Transverse colon (tissue), 4 donors: ENCODE measurements around the gene MX2. TPM values are rescaled to one million over a fixed set of nuclear protein-coding genes. Genes with fewer than 3 reads are reported as not detected.

Source experiments
- DNase-seq: peaks from one replicate; pipeline ENCODE4 v3.0.0-alpha.2; 2019
- H3K27ac ChIP-seq, 4 donors: fragments of 200-600 bp; sonication (generic); 2 replicates each; pipeline ENCODE4 v1.5.1; 2016 to 2018; ENCODE audit warnings: inconsistent platforms in 4 of 4
- H3K27me3 ChIP-seq: fragments of 200-600 bp; sonication (generic); 2 replicates; pipeline ENCODE4 v1.5.1; 2017; ENCODE audit warnings: inconsistent platforms
- H3K36me3 ChIP-seq, 4 donors: fragments of 200-600 bp; sonication (generic); 2 replicates each; pipeline ENCODE4 v1.5.1; 2017 to 2019; ENCODE audit warnings: inconsistent platforms in 4 of 4
- H3K4me1 ChIP-seq, 4 donors: fragments of 200-600 bp; sonication (generic); 2 replicates each; pipeline ENCODE4 v1.5.1; 2017 to 2020; ENCODE audit warnings: inconsistent platforms in 4 of 4
- H3K4me3 ChIP-seq, 4 donors: fragments of 200-600 bp; sonication (generic); 1 replicate in 1 of 4; 2 replicates in 3 of 4; pipeline versions ENCODE4 v1.5.1 to v1.6.1; 2017 to 2019; ENCODE audit warnings: inconsistent platforms in 4 of 4
- H3K9me3 ChIP-seq, 2 donors: fragments of 200-600 bp; sonication (generic); 2 replicates each; pipeline ENCODE4 v1.5.1; 2017 to 2019; ENCODE audit warnings: inconsistent platforms in 2 of 2
- EP300 ChIP-seq: sonication (generic); formaldehyde crosslinking; IDR thresholded peaks from one replicate; pipeline ENCODE4 v1.6.1; 2017; ENCODE audit warnings: antibody characterized with exemption, low read depth
- POLR2A ChIP-seq: fragments of 450-650 bp; IDR thresholded peaks from one replicate; pipeline ENCODE4 v1.6.1; 2016; ENCODE audit warnings: antibody characterized with exemption, mild to moderate bottlenecking, moderate library complexity
- POLR2AphosphoS5 ChIP-seq, 3 donors: sonication (generic); formaldehyde crosslinking; IDR thresholded peaks; one replicate each; pipeline ENCODE4 v1.6.1; 2016; ENCODE audit warnings: antibody characterized with exemption in 3 of 3
- WGBS, 2 donors: methylation state at CpG; one replicate each; pipeline ENCODE4 v1.1.5; 2018; ENCODE audit warnings: low coverage in 1 of 2; 5-methylcytosine and 5-hydroxymethylcytosine counted together
- in situ Hi-C, 4 donors: fragments of 200-750 bp; cut with MboI; loops; one replicate each; pipeline versions ENCODE4 v1.15.0 to v1.15.1; 2017; ENCODE audit warnings: low sequenced_read_pairs in 3 of 4, low pct_ligation_motif_present in 1 of 4, low pct_unique_long_range_greater_than_20kb in 1 of 4
- intact Hi-C: fragments of 100-400 bp; cut with DNase I; formaldehyde crosslinking; loops from one replicate; pipeline ENCODE4 v1.15.1; 2023; ENCODE audit warnings: low total_unique reads
- total RNA-seq, 4 donors: library from RNA; depleted of rRNA; stranded (reverse); fragments of >200 nt; gene quantifications; one replicate each; pipeline ENCODE4 v1.1.0, GENCODE V29; 2016
- TF ChIP-seq, protein P1 (sequence below), 5 experiments: fragments of 200-600 bp in 3 of 5; fragments of 450-650 bp in 2 of 5; sonication (generic) in 3 of 5; IDR thresholded peaks; 1 replicate in 2 of 5; 2 replicates in 3 of 5; pipeline ENCODE4 v1.5.1; 2016 to 2017; ENCODE audit warnings: antibody characterized with exemption in 5 of 5, inconsistent platforms in 3 of 5, mild to moderate bottlenecking in 2 of 5, moderate library complexity in 1 of 5

MX2 gene
- total RNA-seq, 4 donors from 2014 or later, result 3.4 to 16.9 (median 4.1) TPM

DNA sequence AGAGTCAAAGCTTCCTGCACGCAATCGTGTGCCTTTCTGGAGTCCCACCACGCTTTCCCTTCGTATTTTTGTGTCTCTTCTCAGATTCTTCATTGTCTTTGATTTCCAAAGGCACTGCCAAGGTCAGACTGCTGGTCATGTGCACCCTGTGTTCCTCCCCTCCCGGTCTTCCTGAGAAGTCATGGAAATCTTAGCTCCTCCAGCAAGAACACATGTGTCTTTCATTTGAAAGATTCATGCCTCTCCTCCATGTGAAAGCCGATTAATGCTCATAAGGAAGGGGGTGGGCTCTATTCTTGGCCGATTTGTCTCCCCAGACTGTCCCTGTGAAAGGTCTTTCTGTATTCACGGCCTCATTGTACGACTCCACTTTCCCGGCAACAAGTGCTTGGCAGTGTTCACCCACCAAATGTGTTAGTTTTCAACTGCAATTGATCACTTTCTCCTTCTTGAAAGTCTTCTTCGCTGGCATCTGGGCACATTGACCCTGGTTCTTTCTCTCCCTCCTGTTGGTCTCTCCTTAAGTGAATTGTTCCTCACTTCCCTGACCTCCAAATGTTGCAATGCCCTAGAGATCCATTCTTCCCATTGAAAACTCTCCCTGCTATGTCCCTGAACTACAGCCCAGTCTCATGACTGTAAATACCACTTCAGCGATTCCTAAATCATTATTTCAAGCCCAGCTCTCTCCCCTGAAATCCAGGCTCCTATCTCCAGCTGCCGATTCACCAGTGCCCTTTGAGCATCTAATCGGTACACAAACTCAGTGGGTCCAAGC lies 25.4 kb downstream of the MX2 start:
- in situ Hi-C loops (no loop called here), intact Hi-C loops (no loop called here)
- WGBS, 2 donors, result 93 to 97% methylated on average over 10 to 14 of the region's 14 CpGs
- no peak overlapping the region for H3K4me3 ChIP-seq
- TF ChIP-seq, protein P1, sequence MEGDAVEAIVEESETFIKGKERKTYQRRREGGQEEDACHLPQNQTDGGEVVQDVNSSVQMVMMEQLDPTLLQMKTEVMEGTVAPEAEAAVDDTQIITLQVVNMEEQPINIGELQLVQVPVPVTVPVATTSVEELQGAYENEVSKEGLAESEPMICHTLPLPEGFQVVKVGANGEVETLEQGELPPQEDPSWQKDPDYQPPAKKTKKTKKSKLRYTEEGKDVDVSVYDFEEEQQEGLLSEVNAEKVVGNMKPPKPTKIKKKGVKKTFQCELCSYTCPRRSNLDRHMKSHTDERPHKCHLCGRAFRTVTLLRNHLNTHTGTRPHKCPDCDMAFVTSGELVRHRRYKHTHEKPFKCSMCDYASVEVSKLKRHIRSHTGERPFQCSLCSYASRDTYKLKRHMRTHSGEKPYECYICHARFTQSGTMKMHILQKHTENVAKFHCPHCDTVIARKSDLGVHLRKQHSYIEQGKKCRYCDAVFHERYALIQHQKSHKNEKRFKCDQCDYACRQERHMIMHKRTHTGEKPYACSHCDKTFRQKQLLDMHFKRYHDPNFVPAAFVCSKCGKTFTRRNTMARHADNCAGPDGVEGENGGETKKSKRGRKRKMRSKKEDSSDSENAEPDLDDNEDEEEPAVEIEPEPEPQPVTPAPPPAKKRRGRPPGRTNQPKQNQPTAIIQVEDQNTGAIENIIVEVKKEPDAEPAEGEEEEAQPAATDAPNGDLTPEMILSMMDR (IDR thresholded peaks at IDR 0.05), result no peak
- DNase-seq, result no peak
- H3K36me3 ChIP-seq, result no peaks in the 10 kb centered on the region
- peak overlapping the region in 1 of 4 donors; percentile 5 for H3K27ac ChIP-seq
- H3K4me1 ChIP-seq, result no peaks in the 10 kb centered on the region
- H3K27me3 ChIP-seq, result no peaks in the 10 kb centered on the region
- H3K9me3 ChIP-seq, result no peaks in the 10 kb centered on the region

DNA sequence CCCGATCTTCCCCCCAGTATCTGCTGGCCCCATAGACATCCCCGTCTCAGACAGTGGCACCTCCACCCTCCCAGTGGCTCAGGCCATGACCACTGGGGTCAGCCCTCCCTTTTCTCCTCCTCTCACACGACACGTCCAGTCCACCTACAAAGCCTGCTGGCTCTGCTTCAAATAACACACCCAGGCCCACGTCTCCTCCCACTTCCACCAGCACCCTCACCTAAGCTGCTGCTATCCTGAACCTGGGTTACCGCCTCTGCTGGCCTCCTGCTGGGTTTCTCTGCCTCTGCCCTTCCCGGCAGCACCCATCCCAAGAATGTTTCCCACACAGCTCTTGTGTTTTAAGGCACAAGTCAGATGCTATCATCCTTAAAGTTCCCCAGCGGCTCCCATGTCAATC lies 26.0 kb downstream of the MX2 start:
- no peaks in the 10 kb centered on the region for H3K36me3 ChIP-seq
- no peak for TF ChIP-seq POLR2AphosphoS5 (IDR thresholded peaks at IDR 0.05)
- 88 to 91% methylated on average over 2 to 8 of the region's 8 CpGs for WGBS, 2 donors
- peak overlapping the region in 1 of 4 donors; percentile 5 for H3K27ac ChIP-seq
- no peak overlapping the region for H3K4me3 ChIP-seq
- no peaks in the 10 kb centered on the region for H3K27me3 ChIP-seq
- no peaks in the 10 kb centered on the region for H3K4me1 ChIP-seq
- DNase-seq, result no peak
- H3K9me3 ChIP-seq, result no peaks in the 10 kb centered on the region
- intact Hi-C loops, result no loop called here
- in situ Hi-C loops, result no loop called here

DNA sequence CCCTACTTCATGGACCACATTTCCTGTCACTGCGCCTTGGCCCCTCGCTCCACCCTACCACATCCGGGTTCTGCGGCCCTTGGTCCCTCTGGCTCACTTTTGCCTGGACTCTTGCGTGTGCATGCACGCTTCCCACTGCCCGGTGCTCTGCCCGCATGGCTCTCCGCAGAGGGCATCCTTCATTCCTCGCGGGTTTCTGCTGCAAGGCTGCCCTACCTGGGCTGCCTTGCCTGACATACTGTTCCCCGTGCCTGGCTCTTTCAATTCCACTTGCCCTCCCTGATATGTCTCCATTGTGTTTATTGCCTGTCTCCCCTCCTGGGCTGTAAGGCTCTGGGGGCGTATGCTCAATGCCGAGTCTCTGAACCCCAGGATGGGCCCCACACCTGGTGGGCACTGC lies 26.4 kb downstream of the MX2 start:
- H3K27ac ChIP-seq, result no peak overlapping the region
- intact Hi-C loops, result no loop called here
- H3K36me3 ChIP-seq, result no peaks in the 10 kb centered on the region
- in situ Hi-C loops, result no loop called here
- H3K27me3 ChIP-seq, result no peaks in the 10 kb centered on the region
- H3K4me1 ChIP-seq, result no peaks in the 10 kb centered on the region
- TF ChIP-seq, protein P1 (IDR thresholded peaks at IDR 0.05), result no peak
- TF ChIP-seq POLR2AphosphoS5 (IDR thresholded peaks at IDR 0.05), result no peak
- no peak for DNase-seq
- no peak overlapping the region for H3K4me3 ChIP-seq
- 97% methylated on average over 14 of the region's 14 CpGs; no CpG with 5 or more reads in 1 of the 2 donors for WGBS, 2 donors
- no peaks in the 10 kb centered on the region for H3K9me3 ChIP-seq

DNA sequence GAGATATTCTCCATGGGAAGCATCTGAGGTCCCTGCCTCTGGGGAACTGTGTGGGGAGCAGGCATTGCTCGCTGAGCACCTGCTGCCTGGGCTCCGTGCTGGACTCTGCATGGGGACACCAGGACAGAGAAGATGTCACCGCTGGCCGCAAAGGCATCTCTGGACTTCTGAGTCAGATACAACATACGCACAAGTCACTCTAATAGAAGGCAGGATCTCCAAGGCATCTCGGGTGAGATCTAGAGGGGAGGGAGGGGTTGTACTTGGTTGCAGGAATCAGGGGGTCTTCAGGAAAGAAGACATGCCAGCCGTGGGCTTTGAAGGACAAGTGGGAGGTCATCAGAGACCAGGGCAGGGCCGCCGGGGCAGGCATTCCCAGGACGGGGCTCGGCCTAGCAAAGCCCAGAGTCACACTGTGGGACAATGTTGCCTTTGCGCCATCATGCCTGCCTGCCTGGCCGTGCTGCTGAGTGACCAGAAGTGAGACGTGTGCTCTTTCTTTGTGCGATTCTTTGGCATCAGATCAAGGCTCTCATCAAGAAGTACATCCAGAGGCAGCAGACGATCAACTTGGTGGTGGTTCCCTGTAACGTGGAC lies 28.3 kb downstream of the MX2 start:
- intact Hi-C loops, result no loop called here
- H3K36me3 ChIP-seq, result no peaks in the 10 kb centered on the region
- 83 to 92% methylated on average over 1 to 17 of the region's 17 CpGs for WGBS, 2 donors
- H3K27me3 ChIP-seq, result no peaks in the 10 kb centered on the region
- in situ Hi-C loops, result no loop called here
- no peak overlapping the region for H3K27ac ChIP-seq
- no peaks in the 10 kb centered on the region for H3K9me3 ChIP-seq
- no peak overlapping the region for H3K4me3 ChIP-seq
- no peaks in the 10 kb centered on the region for H3K4me1 ChIP-seq
- TF ChIP-seq, protein P1 (IDR thresholded peaks at IDR 0.05), result no peak
- TF ChIP-seq POLR2A (no peak), EP300 (no peak), POLR2AphosphoS5 (IDR thresholded peaks at IDR 0.05) (no peak)
- no peak for DNase-seq
